ENCODE data around the gene SRSF3.
"Not testable (repeated sequence)": the region's sequence is repeated elsewhere in the genome, so short reads cannot be mapped to it uniquely, and the experiment has no call there.

The SRSF3 gene
- total RNA-seq, result 497 to 1,187 reads per million in 2 donors

- peak; percentile 90 for DNase-seq
These were observed at the start of gene SRSF3 for GRCh38 chr6:36594029-36594815. Gene SRSF3, plus strand, starts transcription at chr6:36594362. Its CDS starts 2,401 bp downstream, at chr6:36596763.

- no peak for DNase-seq
These were observed 48.3 kb upstream of the SRSF3 start for GRCh38 chr6:36545767-36546307.

- DNase-seq, result no peak
These were observed 47.7 kb upstream of the SRSF3 start for GRCh38 chr6:36546308-36546919.

- peak; percentile 94 for DNase-seq
These were observed 47.1 kb upstream of the SRSF3 start, which contains the start of gene STK38 for GRCh38 chr6:36546920-36547645. Gene STK38, minus strand, starts transcription at chr6:36547479. Its CDS starts 7,277 bp downstream, at chr6:36540202.

- no peak for DNase-seq
These were observed 46.3 kb upstream of the SRSF3 start for GRCh38 chr6:36547646-36548400.

- no peak for DNase-seq
These were observed 45.8 kb upstream of the SRSF3 start for GRCh38 chr6:36548401-36548743.

- no peak for DNase-seq
These were observed 43.6 kb upstream of the SRSF3 start for GRCh38 chr6:36550473-36551000.

- no peak for DNase-seq
These were observed 38.4 kb upstream of the SRSF3 start for GRCh38 chr6:36555750-36556252.

GRCh38 chr6:36556281-36556680 lies 37.9 kb upstream of the SRSF3 start:
- DNase-seq, result no peak

- DNase-seq, result no peak
These were observed 35.0 kb upstream of the SRSF3 start for GRCh38 chr6:36559011-36559793.

- no peak for DNase-seq
These were observed 33.3 kb upstream of the SRSF3 start for GRCh38 chr6:36560822-36561221.

- no peak for DNase-seq
These were observed 30.8 kb upstream of the SRSF3 start for GRCh38 chr6:36563237-36563927.

- DNase-seq, result no peak
These were observed 30.3 kb upstream of the SRSF3 start for GRCh38 chr6:36563928-36564284.

GRCh38 chr6:36566418-36566905 lies 27.7 kb upstream of the SRSF3 start:
- no peak for DNase-seq

GRCh38 chr6:36570264-36570663 lies 23.9 kb upstream of the SRSF3 start:
- no peak for DNase-seq

GRCh38 chr6:36571122-36572043 lies 22.8 kb upstream of the SRSF3 start:
- DNase-seq, result no peak

GRCh38 chr6:36572353-36573311 lies 21.5 kb upstream of the SRSF3 start:
- not testable (repeated sequence) for DNase-seq

GRCh38 chr6:36574679-36575078 lies 19.5 kb upstream of the SRSF3 start:
- DNase-seq, result no peak

All from T-helper 9 cell (primary cell).